Osteocyte (in vitro differentiated cells): Measurements from ENCODE around the gene RTL10. TPM values are rescaled to one million over a fixed set of nuclear protein-coding genes. Genes with fewer than 3 reads are reported as not detected.
A peak's percentile ranks its signal among the peaks of the same experiment; 100 is the strongest.

Experiments
- DNase-seq: peaks from one replicate; pipeline ENCODE4 v3.0.0; 2021; ENCODE audit warnings: mixed read lengths; ENCODE audit not compliant: unreplicated experiment; ENCODE audit errors: extremely low spot score
- H3K27ac Mint-ChIP-seq: one replicate; pipeline ENCODE4 v1.8.0; 2021; ENCODE audit warnings: mild to moderate bottlenecking, mixed read lengths; ENCODE audit not compliant: unreplicated experiment
- H3K27me3 Mint-ChIP-seq: one replicate; pipeline ENCODE4 v1.8.0; 2021; ENCODE audit warnings: mixed read lengths; ENCODE audit not compliant: unreplicated experiment
- H3K36me3 Mint-ChIP-seq: one replicate; pipeline ENCODE4 v1.8.0; 2021; ENCODE audit warnings: mixed read lengths; ENCODE audit not compliant: unreplicated experiment
- H3K4me1 Mint-ChIP-seq: one replicate; pipeline ENCODE4 v1.8.0; 2021; ENCODE audit warnings: mixed read lengths; ENCODE audit not compliant: unreplicated experiment
- H3K4me3 Mint-ChIP-seq: one replicate; pipeline ENCODE4 v1.8.0; 2021; ENCODE audit warnings: mild to moderate bottlenecking, moderate library complexity, mixed read lengths; ENCODE audit not compliant: unreplicated experiment
- H3K9me3 Mint-ChIP-seq: one replicate; pipeline ENCODE4 v1.8.0; 2021; ENCODE audit warnings: mixed read lengths; ENCODE audit not compliant: unreplicated experiment
- total RNA-seq: library from RNA; stranded (reverse); gene quantifications from 2 replicates; pipeline ENCODE4 v1.2.1, GENCODE V29; 2021
- TF ChIP-seq, protein P1 (sequence below): fragments of 200-600 bp; sonication (generic); IDR thresholded peaks from 2 replicates; pipeline ENCODE4 v1.5.0; 2021; ENCODE audit warnings: antibody characterized with exemption, mild to moderate bottlenecking, moderate library complexity

RTL10 gene
- total RNA-seq, 1 donor from 2014 or later, result 30.4 TPM

DNA sequence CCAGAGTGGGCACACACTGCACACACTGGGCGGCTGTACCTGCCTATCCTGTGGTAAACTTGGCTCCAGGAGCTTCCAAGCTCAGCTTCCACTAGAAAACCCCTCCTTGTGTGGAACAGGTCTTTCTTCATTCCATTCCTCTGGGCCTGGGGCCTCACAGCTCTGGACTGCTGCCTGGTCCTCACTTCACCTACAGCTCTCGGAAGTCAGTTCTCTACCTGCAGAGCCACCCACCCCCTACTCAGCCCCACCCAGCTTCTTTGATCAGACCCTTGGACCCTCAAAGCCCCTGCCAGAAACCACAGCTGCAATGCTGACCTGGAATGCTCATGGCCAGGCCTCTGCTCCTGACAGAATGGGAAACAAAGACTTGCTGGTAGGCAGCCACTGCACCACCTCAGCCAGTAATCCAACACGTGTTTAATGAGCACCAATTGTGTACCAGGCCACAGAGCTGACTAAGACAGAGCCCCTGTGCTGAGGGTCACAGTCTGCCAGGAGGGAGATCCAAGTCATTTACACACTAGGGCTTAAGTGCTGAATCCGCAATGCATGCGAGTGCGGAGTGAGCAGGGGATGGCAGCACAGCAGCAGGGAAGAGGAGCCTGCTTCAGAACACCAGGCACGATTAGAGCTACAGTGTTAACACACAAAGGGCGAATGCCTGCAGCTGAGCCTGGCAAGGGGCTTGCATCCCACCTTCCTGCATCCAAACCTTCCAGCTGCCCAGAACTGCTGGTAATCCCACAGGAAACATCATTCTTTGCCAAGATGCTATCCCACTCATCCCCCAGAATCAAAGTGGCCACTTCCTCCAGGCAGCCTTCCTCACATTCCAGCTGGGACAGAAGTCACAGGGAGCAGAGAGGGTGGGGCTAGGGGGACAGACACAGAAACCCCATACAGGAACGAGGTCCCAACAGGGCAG, 4.6 kb downstream of the RTL10 start:
- peaks cover 25% of the 10 kb centered on the region for H3K4me1 Mint-ChIP-seq
- no peak overlapping the region for H3K4me3 Mint-ChIP-seq
- H3K9me3 Mint-ChIP-seq, result no peaks in the 10 kb centered on the region
- DNase-seq, result no peak
- TF ChIP-seq, protein P1, sequence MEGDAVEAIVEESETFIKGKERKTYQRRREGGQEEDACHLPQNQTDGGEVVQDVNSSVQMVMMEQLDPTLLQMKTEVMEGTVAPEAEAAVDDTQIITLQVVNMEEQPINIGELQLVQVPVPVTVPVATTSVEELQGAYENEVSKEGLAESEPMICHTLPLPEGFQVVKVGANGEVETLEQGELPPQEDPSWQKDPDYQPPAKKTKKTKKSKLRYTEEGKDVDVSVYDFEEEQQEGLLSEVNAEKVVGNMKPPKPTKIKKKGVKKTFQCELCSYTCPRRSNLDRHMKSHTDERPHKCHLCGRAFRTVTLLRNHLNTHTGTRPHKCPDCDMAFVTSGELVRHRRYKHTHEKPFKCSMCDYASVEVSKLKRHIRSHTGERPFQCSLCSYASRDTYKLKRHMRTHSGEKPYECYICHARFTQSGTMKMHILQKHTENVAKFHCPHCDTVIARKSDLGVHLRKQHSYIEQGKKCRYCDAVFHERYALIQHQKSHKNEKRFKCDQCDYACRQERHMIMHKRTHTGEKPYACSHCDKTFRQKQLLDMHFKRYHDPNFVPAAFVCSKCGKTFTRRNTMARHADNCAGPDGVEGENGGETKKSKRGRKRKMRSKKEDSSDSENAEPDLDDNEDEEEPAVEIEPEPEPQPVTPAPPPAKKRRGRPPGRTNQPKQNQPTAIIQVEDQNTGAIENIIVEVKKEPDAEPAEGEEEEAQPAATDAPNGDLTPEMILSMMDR, result no peak
- H3K36me3 Mint-ChIP-seq, result peaks cover 10% of the 10 kb centered on the region
- H3K27ac Mint-ChIP-seq, result peak overlapping the region; percentile 31
- no peaks in the 10 kb centered on the region for H3K27me3 Mint-ChIP-seq

DNA sequence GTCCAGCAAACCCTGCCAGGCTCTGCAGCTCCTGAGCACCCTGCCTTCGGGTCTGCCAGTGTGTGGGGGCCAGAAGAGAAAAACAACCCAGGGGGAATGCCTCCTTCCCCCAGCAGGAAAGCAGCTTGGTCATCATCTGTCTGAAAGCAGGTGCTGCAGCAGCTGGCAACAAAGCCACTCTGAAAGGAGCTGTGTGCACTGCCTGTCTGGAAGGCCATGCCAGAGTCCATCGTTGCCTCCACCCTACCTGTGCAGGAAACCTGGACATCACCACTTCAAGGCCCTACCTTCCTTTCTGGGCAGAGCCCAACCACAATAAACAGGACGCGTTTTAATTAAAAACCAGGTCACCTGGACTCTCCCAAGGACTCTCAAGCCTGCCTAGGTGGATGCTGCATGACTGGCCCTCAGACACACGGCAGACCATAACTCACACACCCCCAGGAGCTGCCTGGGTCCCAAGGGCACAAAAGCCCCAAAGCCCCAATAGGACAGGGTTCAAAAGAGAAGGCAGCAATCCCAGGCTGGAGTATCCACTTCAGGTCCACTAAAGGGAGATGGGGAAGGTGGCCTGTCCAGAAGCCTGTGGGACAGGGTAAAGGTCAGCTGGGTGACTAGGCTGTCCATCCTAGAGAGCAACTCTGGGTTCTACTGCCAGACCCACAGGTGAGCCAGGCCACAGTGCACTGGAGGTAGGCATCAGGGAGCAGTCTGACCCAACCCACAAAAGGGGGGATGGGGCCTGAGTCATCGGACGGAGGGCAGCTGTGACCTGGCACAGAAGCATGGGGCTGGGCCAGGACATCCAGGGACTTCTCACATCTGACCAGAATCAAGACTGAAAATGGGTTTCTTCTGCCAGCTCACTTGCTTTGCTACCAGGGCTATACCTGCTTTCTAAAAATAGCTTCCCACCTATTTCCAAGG, 6.1 kb downstream of the RTL10 start:
- no peak for DNase-seq
- Mint-ChIP-seq H3K9me3 (no peaks in the 10 kb centered on the region), H3K4me3 (no peak overlapping the region), H3K27me3 (no peaks in the 10 kb centered on the region), H3K27ac (peak overlapping the region; percentile 7), H3K36me3 (peaks cover 10% of the 10 kb centered on the region), H3K4me1 (peaks cover 35% of the 10 kb centered on the region)
- TF ChIP-seq, protein P1, result no peak

DNA sequence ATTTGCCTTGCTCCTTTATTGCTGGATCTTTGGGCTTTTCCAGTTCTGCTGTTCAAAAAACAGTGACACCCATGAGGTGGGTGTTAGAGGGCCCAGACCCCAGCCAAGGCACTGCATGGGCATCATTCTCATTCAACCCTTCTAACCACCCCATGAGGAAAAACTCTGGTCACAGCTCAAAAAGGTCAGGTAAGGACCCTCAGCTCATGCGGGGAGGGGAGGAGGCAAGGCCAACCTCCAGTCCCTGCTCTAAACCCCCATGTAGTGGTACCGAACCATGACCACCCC, 7.4 kb downstream of the RTL10 start:
- H3K27ac Mint-ChIP-seq, result no peak overlapping the region
- H3K4me1 Mint-ChIP-seq, result peaks cover 31% of the 10 kb centered on the region
- no peak overlapping the region for H3K4me3 Mint-ChIP-seq
- H3K9me3 Mint-ChIP-seq, result no peaks in the 10 kb centered on the region
- DNase-seq, result no peak
- peaks cover 10% of the 10 kb centered on the region for H3K36me3 Mint-ChIP-seq
- TF ChIP-seq, protein P1, result no peak
- H3K27me3 Mint-ChIP-seq, result no peaks in the 10 kb centered on the region

DNA sequence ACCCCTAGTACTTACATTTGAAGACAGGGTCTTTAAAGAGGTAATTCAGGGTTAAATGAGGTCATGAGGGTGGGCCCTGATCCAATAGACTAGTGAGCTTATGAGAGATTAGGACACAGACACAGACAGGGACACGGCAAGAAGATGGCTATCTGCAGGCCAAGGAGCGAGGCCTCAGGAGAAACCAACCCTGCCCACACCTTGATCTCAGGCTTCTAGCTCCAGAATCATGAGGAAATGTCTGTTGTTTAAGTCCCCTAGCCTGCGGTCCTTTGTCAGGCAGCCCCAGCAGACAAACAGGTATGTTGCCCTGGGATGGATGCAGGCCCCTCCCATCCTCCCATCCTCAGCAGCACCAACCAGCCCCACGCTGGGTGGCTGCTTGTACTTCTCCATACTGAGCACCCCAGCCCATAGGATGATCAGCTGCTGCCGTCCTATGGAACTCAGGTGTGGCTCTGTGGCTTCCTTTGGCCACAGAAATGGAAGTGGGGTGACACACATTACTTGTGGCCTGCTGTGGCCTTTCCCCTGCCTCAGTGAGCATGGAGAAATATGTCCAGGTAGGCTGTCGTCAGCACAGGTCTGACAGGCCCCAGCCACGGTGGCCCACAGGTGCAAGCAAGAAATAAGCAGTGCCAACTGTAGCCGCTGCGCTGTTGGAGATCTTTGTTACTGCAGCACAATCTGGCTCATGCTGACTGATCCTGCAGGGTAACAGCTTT, 7.9 kb downstream of the RTL10 start:
- Mint-ChIP-seq H3K4me1 (peaks cover 31% of the 10 kb centered on the region), H3K27me3 (no peaks in the 10 kb centered on the region), H3K27ac (no peak overlapping the region), H3K4me3 (no peak overlapping the region), H3K9me3 (no peaks in the 10 kb centered on the region), H3K36me3 (peaks cover 8% of the 10 kb centered on the region)
- DNase-seq, result no peak
- TF ChIP-seq, protein P1, result no peak
